ENCODE data around the gene GNB1L.

DNA sequence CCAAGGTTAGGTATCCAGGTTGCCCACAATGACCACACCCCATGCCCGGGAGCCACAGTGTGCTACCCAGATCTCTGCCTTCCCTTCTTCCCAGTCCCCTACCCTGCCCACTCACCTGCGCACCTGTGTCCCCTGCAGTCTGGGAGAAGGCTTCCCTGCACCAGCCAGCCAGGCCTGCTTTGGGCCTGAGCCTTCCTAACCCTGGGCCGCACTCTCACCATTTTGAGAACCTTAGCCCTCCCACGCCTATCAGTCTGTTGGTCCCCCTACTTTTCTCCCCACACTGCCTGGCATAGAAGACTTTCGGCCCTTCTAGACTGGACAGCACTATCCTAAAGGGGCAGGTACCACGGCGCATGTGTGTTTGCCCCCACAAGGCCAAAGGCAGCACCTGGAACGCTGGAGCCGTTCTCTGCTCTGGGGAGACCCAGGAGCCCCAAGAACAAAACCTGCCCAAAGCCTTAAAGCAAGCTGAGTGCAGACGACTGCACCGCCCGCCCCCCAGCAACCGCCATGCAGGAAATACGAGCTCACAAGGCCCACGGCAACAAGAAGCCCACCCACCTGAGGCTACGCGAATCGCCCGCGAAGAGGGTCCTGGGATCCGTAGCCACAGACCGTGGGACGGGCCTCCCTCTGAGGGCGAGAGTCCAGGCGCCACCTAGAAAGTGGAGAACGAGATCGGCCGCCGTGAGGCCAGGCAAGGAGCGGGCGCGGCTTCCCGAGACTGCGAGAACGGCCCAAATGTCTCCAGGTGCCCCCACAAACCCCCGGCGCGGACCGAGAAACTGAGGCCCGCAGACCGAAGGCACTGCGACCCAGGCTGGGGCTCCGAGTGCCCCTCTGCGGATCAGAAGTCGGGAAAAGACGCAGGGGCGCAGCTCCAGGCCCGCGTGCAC is 546 bp downstream of the GNB1L start:
- TF ChIP-seq, protein P1, sequence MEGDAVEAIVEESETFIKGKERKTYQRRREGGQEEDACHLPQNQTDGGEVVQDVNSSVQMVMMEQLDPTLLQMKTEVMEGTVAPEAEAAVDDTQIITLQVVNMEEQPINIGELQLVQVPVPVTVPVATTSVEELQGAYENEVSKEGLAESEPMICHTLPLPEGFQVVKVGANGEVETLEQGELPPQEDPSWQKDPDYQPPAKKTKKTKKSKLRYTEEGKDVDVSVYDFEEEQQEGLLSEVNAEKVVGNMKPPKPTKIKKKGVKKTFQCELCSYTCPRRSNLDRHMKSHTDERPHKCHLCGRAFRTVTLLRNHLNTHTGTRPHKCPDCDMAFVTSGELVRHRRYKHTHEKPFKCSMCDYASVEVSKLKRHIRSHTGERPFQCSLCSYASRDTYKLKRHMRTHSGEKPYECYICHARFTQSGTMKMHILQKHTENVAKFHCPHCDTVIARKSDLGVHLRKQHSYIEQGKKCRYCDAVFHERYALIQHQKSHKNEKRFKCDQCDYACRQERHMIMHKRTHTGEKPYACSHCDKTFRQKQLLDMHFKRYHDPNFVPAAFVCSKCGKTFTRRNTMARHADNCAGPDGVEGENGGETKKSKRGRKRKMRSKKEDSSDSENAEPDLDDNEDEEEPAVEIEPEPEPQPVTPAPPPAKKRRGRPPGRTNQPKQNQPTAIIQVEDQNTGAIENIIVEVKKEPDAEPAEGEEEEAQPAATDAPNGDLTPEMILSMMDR (IDR thresholded peaks at IDR 0.05): no peak
- no peak for TF ChIP-seq EZH2 (IDR thresholded peaks at IDR 0.05; ENCODE audit: borderline replicate concordance, insufficient read depth, low read depth, low read length, poor library complexity, severe bottlenecking)

Measured in B cell (primary cell).